CD4-positive, alpha-beta T cell treated with Interleukin-17A for 1 hour (primary cell): Measurements from ENCODE around the gene DPM1.
A peak's percentile ranks its signal among the peaks of the same experiment; 100 is the strongest.
"Not testable (repeated sequence)": the region's sequence is repeated elsewhere in the genome, so short reads cannot be mapped to it uniquely, and the experiment has no call there.

ENCODE experiments used
- DNase-seq: peaks from one replicate; pipeline ENCODE4 v3.0.0-alpha.2; 2020

DPM1 gene

DNA sequence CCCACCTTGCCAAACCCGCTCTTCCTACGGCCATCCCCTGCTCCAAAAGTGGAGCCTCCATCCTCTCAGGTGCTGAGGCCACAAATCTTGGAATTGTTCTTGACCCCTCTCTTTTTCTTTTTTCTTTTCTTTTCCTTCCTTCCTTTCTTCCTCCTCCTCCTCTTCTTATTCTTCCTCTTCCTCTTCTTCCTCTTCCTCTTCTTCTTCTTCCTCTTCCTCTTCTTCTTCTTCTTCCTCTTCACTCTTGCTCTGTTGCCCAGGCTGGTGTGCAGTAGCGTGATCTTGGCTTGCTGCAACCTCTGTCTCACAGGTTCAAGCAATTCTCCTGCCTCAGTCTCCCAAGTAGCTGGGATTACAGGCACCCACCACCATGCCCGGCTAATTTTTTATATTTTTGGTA, 20.2 kb upstream of the DPM1 start:
- not testable (repeated sequence) for DNase-seq

DNA sequence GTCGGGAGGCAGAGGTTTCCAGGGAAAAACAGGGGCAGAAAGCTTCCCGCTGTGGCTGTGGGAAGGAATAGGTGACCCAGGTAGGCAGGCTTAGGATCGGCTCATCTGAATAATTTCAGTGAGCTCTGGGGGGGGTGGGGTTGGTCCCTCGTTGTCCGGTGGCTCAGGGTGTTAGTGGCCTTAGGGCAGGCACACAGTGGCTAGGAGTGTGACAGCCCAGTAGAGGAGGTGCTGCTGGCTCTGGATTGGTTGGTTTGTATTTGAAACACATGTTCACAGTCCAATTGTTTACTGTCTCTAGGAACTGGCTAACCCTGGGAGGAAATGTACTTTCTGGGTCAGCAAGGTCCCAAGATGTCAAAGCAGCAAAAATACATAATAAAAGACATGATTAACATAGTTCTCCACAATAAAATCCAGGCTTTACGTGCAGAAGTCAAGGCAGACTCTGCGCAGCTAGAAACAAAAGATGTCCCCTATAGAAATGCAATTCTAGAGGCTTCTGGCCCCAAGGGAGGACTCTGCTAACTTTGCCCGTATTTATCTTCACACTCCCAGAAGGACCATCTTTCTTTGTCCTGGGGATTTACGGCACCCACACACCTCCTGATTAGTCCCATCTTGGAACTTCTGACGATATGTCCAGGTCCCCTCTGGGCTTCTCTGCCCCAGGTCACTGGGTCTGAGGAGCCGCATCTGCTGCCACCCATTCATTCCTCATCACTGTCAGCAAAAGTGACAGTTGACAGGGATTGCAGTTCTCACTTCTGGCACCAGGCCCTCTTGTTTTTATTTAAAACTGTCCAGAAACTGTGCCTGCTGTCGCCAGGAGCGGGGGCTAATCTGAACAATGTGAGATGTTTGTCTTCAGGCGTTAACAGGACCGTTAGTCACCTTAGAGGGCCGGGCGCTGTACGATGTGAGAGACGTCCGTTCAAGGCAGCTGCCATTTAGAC, 19.0 kb upstream of the DPM1 start:
- DNase-seq: no peak

DNA sequence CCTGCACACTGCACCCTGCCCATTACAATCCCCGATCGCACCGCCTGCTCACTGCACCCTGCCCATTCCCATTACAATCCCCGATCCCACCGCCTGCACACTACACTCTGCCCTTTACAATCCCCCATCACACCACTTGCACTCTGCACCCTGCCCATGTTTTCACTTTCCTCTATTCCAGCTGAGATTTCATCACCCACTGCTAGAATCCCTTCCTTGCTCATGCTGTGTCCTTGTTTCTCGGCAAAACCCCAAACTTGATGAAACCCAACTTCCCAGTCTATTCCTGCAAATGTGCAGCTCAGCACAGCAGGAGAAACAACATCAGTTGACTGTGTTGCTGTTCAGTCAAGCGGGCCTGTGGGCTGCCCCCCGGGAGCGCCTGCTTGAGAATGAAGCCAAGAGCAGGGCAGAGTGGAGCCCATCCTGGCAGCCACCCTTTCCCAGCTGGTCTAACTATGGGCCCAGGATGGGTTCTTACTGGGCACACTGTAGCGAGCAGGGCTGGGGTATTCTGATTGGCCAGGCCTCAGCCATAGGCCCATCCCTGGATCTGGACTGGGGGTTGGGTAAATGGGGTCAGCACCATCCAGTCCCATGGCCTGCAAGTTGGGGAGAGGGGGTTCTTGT, 17.5 kb upstream of the DPM1 start:
- DNase-seq: no peak

DNA sequence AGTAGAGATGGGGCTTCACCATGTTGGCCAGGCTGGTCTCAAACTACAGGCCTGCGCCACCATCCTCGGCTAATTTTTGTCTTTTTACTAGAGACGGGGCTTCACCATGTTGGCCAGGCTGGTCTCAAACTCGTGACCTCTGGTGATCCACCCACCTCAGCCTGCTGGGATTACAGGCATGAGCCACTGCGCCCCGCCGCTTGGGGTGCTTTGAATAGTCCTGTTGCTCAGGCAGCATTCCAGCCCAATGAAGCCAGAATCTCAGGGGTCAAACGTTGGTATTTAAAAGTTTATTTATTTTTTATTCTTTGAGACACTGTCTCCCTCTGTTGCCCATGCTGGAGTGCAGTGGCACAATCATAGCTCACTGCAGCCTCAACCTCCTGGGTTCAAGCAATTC, 11.6 kb upstream of the DPM1 start:
- no peak for DNase-seq

DNA sequence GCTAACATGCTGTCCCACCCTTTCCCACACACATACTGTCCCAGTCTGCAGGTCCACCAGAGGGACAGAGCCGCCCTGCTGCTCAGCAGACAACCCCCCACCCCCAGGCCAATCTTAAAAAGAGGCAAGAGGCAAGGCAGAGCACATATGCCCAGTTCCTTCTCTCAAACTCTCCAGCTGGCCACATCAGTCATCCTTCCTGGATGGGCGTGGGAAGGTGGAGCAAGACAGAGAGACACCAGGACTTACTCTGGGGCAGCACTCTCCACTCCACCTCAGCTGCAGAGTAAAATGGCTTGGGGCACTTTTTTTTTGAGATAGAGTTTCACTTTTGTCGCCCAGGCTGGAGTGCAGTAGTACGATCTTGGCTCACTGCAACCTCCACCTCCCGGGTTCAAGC, 11.1 kb upstream of the DPM1 start:
- no peak for DNase-seq

DNA sequence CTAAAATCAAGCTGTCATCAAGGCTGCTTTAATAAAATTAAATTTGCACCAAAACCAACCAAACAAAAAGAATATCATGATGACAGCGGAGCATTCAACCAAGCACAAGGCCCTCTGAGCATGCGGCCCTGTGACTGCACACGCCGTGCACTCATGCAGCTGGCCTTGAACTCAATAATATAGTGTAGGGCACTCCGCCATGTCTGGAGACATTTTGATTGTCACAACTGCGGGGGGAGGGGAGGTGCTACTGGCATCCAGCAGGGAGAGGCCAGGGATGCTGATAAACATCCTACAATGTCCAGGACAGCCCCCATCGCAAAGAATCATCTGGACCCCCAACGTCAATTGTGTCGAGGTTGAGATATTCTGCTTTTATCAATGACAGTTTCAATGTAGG, 10.0 kb upstream of the DPM1 start:
- no peak for DNase-seq

DNA sequence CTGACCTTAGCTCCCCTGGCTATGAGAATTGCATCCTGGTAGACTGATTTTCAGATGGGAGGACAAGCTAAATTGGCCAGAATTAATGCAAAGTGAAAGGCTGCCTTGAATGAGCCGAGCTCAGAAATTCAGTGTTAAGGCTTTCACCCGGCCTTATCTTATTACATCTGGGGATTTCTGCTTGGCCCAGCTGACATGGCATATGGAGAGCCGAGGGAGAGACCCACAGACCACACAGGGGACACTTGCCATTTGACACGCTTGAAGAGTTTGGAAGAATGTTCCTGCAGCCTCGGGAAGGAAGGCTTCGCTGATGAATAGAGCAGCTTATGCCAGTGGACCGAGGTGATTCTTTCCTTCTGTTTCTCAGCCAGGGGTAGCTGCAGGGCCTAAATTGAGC, 9.3 kb upstream of the DPM1 start:
- DNase-seq: no peak

DNA sequence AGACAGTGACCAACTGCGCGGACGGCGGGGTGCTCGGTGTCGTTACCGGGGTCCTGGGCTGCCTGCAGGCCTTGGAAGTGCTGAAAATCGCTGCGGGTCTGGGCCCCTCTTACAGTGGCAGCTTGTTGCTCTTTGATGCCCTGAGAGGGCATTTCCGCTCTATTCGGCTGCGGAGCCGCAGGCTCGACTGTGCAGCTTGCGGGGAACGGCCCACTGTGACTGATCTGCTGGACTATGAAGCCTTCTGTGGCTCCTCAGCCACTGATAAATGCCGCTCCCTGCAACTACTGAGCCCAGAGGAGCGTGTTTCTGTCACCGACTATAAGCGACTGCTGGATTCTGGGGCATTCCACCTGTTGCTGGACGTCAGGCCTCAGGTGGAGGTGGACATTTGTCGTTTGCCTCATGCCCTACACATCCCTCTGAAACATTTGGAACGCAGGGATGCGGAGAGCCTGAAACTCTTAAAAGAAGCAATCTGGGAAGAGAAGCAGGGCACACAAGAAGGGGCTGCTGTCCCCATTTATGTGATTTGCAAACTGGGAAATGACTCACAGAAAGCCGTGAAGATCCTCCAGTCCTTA, 1.3 kb upstream of the DPM1 start:
- DNase-seq: no peak

DNA sequence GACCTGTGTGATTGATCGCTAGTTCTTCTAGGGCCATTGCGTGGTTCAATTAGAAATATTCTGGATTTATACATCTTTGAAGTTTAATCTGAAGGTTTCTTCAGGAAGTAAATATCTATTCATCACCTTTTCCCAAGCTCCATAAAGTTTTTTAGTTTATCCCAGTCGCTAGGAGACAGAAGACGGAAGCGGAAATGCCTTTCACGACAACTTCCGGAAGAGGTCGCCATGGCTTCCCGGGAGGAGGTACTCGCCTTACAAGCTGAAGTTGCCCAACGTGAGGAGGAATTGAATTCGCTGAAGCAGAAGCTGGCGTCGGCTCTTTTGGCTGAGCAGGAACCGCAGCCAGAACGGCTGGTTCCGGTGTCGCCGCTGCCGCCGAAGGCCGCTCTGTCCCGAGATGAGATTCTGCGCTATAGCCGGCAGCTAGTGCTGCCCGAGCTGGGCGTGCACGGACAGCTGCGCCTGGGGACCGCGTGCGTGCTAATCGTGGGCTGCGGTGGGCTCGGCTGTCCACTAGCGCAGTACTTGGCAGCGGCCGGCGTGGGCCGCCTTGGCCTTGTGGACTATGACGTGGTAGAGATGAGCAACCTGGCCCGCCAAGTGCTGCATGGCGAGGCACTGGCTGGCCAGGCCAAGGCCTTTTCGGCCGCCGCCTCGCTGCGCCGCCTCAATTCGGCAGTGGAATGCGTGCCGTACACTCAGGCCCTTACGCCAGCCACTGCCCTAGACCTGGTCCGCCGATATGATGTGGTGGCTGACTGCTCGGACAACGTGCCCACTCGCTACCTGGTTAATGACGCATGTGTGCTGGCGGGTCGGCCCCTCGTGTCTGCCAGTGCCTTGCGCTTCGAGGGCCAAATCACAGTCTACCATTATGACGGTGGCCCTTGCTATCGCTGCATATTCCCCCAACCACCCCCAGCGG, 547 bp upstream of the DPM1 start, which contains the start of gene MOCS3:
TSS of gene MOCS3 (plus strand) at position 204 of the 928 bp plus-strand sequence. CDS start at position 229, 25 bp downstream.
- DNase-seq: peak; percentile 92

DNA sequence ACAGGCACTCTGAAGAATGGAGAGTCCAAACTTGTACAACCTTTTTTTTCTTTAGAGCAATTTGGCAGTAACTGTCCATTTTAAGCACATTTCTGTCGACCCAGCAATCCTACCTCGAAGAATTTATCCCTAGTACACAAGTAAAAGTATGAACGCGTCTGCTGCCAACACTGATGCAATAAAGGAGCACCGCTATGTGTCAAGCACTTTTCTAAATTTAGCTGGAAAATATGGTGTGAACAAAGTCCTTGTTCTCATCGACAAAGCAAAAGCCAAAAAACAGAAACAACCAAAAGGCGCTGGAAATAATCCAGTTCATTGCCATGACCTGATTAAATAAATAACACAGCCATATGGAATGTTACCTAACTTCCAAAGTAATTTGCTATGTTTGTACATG, 1.1 kb downstream of the DPM1 start:
- DNase-seq: no peak

DNA sequence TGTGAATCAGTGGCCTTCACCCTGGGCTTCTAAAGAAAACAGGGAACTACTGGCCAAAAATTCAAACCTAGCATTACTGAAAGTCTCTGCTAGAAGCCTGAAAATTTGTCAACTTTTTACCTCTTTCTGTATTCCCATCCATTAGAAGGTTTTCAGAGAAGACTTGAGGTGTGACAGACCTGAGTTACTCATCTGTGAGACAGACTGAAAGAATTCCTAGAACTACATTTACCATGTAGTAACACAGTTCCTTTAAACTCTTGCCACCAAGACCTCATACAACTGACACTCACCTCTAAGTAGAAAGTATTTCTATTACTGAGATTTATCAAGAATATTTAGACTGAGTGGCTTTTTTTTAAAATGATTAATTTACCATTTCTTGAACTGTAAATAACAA, 4.5 kb downstream of the DPM1 start:
- no peak for DNase-seq

DNA sequence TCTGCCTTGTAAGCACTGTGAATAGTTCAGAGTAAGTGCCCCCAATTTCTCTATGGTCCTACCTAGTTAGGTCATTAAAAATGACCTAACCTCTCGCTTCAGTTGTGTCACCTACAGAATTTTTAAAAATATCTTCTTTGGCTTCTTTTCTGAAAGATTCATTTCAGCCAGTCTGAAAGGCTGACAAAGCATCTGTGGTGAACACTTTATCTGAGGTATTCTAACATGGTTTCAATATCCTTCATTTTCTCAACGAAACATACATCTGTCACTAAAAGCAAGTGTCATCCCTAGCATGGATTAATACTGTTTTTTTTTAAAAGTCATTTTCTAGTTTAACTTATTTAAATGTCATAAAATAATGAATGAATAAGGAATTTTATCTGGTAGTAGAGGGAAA, 5.1 kb downstream of the DPM1 start:
- DNase-seq: no peak

DNA sequence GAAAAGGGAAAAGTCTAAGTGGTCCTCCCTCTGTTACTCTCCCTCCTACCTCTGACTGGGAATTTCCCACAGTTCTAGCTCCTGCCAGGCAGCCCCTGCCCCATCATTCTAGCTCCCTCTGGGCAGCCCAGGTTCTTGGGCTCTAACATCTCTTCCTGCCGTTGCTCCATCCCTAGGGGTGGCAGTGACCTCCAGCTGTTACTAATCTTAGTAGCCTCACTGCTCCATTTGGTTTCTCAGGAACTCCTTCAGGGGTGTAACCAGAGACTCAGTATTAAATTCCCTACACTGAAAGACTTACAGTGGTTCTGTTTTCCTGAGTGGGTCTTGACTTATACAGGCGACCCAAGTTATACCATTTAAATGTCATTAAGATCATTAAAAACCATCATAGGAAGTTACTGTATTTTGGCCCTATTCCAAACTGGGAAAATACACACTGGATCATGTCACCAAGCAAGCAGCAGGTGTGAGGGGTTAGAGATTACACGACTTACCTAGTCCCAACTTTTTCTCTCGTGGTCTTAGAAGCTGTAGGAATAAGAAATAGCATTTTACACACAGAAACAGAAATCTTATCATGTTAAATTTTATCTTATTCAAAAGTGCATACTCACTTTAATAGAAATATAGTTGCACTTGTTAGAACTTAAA, 10.1 kb downstream of the DPM1 start:
- no peak for DNase-seq

DNA sequence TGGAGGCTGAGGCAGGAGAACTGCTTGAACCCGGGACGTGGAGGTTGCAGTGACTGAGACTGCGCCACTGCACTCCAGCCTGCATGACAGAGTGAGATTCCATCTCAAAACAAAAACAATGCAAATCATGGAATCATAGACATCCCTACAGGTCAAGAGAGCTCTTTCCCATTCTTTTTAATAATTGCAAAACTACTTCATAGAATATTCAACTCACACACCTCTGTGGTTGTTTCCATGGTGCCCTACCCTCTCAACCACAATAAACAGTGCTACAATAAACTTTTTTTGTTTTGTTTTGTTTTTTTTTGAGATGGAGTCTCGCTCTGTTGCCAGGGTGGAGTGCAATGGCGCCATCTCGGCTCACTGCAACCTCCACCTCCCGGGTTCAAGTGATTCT, 15.3 kb downstream of the DPM1 start:
- DNase-seq: no peak

DNA sequence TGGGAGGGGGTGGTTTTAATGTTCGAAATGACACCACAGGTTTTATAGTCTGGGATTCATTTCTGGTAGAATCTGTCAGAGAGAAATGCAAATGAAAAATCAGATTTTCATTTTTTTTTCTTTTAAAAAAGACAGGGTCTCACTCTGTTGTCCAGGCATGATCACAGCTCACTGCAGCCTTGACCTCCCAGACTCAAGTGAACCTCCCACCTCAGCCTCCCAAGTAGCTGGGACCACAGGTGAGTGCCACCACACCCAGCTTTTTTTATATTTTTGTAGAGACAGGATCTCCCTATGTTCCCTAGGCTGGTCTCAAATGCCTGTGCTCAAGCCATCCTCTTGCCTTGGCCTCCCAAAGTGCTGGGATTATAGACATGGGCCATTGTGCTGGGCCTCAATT, 24.7 kb downstream of the DPM1 start:
- no peak for DNase-seq

DNA sequence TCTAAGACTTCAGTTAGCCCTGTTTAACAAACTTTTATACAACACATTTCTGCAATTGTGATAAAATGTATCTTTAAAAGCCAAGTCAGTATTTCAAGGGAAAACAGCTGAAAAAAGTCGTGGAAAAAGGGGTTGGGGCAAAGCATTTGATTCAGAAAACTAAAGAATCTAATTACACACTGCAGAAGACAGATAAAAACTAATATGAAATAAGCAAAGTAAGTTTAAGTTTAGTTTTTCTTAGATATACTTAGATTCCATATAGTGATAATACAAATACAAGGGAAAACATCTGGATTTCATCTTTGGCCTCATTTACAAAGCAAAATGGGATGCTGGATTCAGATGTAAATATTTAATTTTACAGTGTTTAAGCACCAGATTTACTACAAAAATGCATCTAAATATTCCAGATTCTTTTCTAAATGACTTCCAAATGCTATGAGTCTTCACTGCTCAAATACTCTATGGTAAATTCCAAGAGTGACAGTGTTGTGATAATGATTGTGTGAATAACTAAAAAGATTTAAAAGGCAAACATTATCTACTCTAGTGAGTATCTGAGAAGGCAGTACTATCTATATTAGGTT, 25.5 kb downstream of the DPM1 start:
- DNase-seq: no peak

DNA sequence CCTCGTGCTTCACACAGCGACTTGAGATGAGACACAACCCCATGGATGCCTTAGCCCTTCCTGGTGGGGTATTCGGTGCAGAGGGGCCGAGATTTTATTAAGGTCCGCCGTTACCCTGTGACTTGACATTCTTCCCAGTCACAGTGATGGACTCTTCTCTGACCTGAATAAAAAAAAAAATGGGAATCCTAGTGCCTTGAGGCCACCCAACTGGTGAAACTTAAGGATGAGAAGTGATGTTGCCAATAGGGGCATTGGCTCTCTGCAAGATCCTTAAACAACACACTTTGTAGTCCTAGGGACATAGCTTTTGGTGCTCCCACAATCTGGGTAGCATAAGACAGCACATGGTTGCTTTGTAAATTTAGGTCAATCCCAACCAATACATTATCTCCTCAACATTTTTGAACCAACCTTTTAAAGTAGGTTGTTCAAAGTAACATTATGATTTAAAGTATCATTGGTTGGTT, 26.3 kb downstream of the DPM1 start:
- DNase-seq: no peak

DNA sequence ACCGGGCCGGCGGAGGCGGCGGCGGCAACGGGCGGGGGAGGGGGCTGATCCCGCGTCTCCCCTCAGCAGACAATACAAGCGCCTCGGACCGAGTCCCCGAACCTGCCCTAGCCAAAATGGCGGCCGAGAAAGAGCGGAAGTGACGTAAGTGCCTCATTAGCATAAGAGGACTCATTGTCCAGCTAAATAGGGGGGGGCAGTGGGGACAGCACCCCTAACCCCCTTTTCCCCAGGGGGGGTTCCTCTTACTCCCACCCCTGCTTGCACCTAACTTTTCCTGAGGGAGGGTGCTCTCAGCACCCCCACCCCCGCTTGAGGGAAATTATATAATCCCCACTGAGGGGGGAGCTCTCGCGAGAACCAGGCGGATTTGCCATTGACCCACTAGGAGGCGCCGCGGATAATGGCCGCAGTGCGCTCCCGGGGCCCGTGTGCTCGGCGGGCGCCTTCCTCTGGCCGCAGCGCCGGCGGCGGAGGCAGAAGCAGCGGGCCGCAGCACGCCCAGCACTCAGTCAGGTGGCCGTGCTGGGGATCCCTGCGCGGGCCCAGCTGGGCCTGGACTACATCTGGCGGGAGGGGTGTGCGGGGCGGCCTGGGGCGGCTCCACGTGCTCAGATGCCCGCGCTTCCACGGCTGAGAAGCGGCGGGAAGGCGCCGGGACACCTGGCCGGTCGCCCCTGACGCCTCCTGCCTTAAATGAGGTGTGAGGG, 26.9 kb downstream of the DPM1 start, which contains the start of gene ADNP:
TSS of gene ADNP (minus strand) at position 132 of the 710 bp plus-strand sequence. CDS start 27,441 bp downstream, outside the sequence.
- peak; percentile 94 for DNase-seq

DNA sequence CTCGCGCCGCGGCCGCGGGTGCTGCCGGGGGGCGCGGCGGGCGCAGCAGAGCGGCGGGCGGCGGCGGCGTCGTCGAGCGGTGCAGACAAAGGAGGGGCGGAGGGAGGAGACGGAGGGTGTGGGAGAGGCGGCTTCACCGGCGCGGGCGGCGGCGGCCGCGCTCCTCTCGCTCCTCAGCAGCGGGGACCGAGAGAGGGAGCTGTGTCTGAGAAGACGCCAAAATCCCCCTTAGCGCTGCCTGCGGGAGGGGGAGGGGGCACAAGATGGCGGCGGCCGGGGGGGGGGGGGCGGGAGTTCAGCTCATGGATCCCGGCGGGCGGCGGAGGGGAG, 27.4 kb downstream of the DPM1 start:
- DNase-seq: no peak

DNA sequence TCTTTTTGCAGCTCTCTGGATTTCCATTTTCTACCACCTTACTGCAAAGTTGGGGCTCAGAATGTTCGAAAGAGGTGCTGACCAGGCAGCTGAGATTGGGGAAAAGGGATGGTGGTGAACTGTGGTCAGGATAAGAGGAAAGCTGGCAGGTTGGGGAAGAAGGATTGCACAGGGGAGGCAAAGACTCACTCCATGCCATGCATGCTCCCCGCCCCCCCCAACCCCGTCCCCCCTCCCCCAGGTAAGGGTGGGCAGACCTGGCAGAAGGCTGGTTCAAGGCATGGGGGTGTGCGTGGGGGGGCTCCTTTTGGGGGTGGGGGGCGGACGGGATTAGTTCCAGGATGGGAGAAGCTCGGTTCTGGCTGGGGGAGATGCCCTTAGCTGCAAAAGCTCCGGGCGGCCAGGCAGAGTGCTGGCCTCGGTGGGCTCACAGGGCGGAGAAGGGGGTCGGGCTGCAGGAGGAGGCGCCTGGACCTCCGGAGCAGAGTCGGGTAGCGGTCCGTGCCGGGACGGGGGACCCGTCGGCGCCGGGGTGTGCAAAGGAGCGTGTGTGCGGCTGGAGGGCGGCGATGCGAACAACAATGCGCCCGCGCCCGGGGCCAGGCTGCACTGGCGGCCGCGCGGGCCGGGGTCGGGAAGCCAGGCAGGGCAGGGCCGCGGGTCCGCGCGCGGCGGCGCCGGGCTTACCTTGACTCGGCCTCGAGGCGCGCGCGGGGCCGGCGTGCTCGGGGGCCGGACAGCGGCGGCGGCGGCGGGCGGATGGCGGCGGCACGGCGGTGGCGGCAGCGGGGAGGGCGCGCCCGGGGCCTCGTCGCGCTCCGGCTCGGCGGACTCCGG, 28.0 kb downstream of the DPM1 start:
- peak; percentile 10 for DNase-seq
